GM13977 (cell line): ENCODE data around the gene IQCE.

Source experiments
- DNase-seq: peaks from one replicate; pipeline ENCODE4 v3.0.0; 2012; ENCODE audit warnings: low spot score
- CTCF ChIP-seq: IDR thresholded peaks from 2 replicates; pipeline ENCODE4 v1.5.1; 2012; ENCODE audit warnings: mild to moderate bottlenecking, control low read depth; ENCODE audit not compliant: insufficient read depth; ENCODE audit errors: extremely low read depth, missing control alignments
- in situ Hi-C: fragments of 300-500 bp; cut with MboI; formaldehyde crosslinking; loops from one replicate; pipeline ENCODE4 v1.12.0; 2022; ENCODE audit warnings: low sequenced_read_pairs, low pct_unique_long_range_greater_than_20kb, mixed read lengths, inconsistent platforms; ENCODE audit not compliant: unreplicated experiment

Gene IQCE

GRCh38 chr7:2521341-2521745 lies 37.4 kb upstream of the IQCE start:
- TF ChIP-seq CTCF: no peak
- no peak for DNase-seq
- in situ Hi-C loops: no loop called here

DNA sequence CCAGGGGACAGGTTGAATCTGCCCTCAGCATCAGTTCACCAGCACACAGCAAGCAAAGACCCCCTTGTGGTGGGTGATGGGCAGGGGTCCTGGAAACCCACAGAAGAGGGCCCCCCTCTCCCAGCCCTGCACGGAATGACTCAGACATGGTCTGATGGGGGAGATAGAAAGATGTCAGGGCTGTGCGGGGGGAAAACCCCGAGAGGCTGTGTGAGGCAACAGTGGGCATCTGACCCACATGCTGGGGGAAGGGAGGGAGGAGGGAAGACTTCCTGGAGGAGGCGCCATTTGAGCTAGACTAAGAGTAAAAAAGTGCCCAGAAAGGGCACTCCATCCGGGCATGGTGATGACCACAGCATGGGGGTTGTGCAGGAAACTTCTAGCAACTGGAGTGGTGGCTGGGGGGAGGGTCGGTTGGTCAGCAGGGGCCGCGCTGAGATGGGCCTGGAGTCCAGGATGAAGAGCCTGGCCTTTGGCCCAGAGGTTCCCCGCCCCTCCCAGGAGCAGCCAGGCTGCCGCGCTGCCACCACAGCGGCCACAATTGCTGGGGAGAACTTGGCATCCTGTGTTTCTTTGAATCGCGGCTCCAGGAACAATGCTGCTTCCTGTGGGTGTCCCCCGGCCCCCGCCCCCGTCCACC lies 36.7 kb upstream of the IQCE start:
- peak; percentile 66 for DNase-seq
- TF ChIP-seq CTCF: no peak
- in situ Hi-C loops: no loop called here

DNA sequence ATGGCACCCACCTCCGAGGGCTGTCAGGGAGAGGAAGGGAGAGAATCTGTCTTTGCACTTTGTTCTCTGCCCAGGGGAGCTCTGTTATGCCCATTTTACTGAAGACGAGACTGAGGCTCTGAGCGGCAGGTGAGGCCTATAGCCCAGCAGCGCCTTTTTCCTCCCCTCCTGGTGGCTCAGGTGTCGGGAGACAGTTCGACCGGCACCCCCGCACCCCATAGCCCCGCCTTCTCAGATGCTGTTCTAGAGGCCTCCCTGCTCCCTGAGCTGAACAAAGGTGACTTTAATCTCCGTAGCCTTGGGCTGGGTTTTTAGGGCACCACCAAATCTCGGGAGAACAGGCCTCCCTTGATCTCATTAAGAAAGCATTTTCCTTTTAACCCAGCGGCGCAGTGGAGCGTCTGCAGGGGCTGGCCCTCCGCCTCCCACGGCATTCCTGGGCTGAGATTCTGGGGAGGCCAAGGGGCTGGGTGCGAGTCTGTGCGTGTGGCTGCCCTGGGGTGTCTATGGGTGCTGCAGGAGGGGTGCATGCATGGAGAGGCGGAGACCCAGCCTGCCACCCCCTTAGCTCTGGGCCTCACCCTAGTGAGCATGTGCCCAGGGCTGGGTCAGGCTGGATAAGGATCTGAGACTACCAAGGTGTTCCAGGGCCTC lies 35.9 kb upstream of the IQCE start:
- no peak for DNase-seq
- in situ Hi-C loops: no loop called here

DNA sequence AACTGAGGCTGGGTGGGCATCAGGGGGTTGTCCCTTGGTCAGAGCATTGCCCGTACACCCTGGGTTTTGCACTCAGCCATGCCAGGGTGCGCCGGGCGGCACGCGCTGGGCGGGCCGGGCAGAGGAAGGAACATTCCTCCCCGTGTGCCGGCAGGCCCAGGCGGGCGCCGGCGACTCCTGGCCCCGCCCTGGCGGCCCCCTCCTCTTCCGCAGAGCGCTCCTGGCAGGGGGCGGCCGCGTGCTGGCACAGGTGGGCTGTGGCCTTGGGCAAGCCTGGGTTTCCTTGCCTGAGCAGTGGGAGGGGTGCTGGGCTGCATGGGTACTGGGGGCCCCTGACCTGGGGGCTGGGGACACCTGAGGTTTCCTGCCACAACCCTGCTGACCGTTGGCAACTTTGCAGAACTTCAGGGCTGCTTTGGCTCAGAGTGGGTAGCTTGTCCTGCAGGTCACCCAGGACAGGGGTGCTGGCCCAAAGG lies 35.3 kb upstream of the IQCE start:
- in situ Hi-C loops: no loop called here
- DNase-seq: no peak
- no peak for TF ChIP-seq CTCF

More for the DNA sequence above, 35.9 kb upstream of the IQCE start:
- TF ChIP-seq CTCF: no peak

DNA sequence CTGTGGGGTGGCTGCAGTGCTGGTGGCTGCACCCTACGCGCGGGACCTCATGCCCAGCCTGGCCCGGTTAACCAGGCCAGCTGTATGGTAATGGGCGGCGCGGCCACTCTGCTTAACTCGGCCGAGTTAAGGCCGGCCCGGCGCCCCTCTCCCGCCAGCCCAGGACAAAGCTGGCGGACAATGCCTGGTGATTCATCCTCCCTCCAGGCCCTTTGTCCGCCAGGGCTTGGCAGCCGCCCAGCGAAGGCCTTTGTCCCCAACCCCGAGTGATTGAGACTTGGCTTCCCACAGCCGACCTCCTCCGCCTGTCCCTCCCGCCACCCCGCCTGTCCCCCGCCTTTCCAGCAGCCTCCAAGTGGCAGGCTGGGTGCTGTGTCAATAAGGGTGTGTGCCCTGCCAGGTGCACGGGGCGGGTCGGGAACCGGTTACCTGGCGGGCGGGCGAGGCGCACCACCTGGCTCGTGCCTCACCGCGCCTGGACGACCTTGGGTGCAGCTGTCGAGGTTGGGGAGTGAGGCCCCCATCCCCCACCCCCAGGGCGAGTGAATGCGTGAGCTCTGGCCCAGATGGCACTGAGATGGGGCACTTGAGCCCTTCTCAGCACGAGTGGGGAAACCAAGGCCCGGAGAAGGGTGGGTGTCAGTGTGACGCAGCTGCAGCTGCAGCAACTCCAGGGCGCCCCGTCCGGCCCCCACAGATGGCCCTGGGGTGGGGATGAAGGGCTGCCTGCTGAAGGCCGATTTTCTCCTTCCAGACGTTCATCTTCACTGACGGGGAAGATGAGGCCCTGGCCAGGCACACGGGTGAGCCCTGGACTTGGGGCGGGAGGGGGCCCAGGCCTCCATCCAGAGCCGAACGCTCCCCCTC lies 34.6 kb upstream of the IQCE start:
- in situ Hi-C loops: no loop called here
- no peak for DNase-seq
- no peak for TF ChIP-seq CTCF

DNA sequence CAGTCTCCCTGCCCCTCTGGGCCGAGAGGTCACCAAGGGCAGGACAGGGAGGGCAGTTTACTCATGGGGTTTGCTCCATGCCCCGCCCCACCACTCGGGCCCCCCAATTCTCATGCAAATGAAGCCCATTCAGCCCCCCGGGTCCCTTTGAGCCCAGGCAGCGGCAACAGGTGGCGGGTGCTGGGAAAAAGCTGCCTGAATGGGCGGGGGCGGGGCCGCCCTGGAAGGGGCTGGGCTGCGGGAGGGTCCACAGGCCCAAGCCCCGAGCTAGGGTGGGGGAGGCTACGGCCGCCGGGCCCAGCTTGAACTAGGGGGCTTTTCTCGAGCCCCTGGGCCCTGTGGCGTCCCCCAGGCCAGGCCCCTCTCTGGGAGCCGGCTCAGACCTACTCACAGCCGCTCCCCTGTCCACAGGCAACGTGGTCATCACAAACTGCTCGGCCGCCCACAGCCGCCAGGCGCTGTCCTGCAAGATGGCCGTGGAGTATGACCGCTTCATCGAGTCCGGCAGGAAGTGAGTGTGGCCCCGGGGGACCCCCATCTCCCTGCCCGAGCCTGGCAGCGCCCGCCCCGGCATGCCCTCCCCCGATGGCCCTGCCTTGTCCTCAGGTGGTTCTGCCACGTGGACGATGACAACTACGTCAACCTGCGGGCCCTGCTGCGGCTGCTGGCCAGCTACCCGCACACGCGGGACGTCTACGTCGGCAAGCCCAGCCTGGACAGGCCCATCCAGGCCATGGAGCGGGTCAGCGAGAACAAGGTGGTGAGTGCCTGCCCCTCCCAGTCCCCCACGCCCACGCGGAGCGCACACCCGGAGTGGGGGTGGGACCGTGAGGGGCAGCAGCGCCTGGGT lies 33.7 kb upstream of the IQCE start:
- in situ Hi-C loops: no loop called here
- no peak for DNase-seq
- TF ChIP-seq CTCF: no peak
